Measurements from ENCODE around the gene TMEM150C. TPM values are rescaled to one million over a fixed set of nuclear protein-coding genes. Genes with fewer than 3 reads are reported as not detected.

The TMEM150C gene
- total RNA-seq, 1 donor from 2014 or later = not detected

DNA sequence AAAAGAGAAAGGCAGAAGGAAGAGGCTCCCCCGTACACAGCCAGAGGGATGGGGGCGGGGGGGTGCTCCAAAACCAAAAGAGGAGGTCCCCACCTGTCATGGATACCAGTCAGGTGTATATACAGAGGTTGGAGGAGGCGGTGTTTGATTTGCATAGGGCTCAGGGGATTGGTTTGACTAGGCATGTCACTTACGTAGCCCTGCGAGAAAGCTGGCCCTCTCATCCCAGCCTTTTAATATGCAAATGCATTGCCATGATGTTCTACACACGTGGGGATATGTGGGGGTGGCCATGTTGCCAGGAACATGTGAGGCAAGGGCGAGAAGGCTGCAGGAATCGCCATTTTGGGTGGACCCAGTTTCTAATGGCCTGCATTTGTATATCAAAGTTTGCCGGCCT lies 38.6 kb downstream of the TMEM150C start:
- no peaks in the 10 kb centered on the region for H3K36me3 Mint-ChIP-seq (ENCODE audit: low read depth)
- H3K4me3 Mint-ChIP-seq = no peak overlapping the region

DNA sequence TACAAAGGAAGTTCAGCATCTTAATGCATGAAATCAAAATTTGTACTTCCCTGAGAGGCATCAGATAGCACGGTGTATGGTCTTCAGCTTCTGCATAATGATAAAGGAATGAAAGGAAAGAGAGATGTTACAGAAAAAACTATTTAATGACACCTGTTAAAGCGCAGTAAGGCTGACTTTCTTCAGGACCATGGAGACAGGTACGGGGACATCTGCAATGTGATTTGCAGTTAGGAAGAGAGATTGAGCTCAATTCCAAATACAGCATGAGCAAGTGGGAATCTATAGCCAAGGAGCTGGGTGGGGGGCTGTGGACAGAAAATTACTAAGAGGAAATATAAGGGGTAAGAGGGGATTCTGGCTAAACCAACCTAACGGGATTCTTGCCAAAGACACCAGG lies 39.3 kb downstream of the TMEM150C start:
- Mint-ChIP-seq H3K9me3 (no peaks in the 10 kb centered on the region), H3K4me1 (ENCODE audit: low read depth) (no peaks in the 10 kb centered on the region), H3K4me3 (no peak overlapping the region), H3K36me3 (ENCODE audit: low read depth) (no peaks in the 10 kb centered on the region), H3K27me3 (ENCODE audit: insufficient read depth) (peaks cover 12% of the 10 kb centered on the region), H3K27ac (no peak overlapping the region)
- intact Hi-C loops (cut with micrococcal nuclease) = no loop called here
- DNase-seq (ENCODE audit: low spot score) = no peak

More for the DNA sequence above, 38.6 kb downstream of the TMEM150C start:
- no peak overlapping the region for H3K27ac Mint-ChIP-seq
- H3K9me3 Mint-ChIP-seq = no peaks in the 10 kb centered on the region
- DNase-seq (ENCODE audit: low spot score) = no peak
- intact Hi-C loops (cut with micrococcal nuclease) = no loop called here
- no peaks in the 10 kb centered on the region for H3K4me1 Mint-ChIP-seq (ENCODE audit: low read depth)
- H3K27me3 Mint-ChIP-seq (ENCODE audit: insufficient read depth) = peaks cover 8% of the 10 kb centered on the region

DNA sequence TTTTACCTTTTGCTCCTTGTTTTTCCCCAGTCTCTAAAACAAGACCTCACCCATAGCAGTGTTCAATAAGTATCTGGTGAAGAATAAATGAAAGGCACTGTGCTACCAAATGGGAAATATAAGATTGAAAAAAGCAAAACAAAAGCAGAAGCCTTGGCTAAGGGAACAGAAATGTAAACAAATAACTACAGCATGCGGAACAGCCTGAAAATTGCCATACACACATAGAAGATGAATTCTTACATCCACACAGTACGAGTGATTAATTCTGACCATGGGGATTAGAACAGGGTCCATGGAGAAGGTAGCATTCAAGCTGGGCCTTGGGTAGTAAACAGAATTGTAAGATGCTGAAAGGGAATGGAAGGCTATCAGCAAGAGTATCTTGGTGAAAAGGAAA lies 40.5 kb downstream of the TMEM150C start:
- Mint-ChIP-seq H3K9me3 (no peaks in the 10 kb centered on the region), H3K4me3 (no peak overlapping the region), H3K27ac (no peak overlapping the region), H3K36me3 (ENCODE audit: low read depth) (no peaks in the 10 kb centered on the region), H3K4me1 (ENCODE audit: low read depth) (no peaks in the 10 kb centered on the region), H3K27me3 (ENCODE audit: insufficient read depth) (peaks cover 12% of the 10 kb centered on the region)
- DNase-seq (ENCODE audit: low spot score) = no peak
- intact Hi-C loops (cut with micrococcal nuclease) = no loop called here

DNA sequence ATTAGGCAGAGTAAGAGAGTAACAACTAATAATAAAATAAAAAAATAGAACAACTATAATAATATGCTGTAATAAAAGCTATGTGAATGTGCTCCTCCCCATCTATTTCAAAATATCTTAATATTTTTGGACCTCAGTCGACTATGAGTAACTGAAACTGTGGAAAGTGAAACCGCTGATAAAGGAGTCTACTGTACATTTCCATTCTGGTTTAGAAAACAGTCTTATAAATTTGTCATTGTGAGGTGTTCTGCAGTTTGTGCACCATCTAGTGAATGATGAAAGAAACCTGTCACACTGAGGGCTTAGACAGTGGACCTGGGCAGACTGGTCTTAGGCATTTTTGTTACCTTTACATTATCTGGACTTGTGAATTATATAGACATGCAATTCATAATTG lies 42.0 kb downstream of the TMEM150C start:
- no peak overlapping the region for H3K27ac Mint-ChIP-seq
- intact Hi-C loops (cut with micrococcal nuclease) = no loop called here
- no peak overlapping the region for H3K4me3 Mint-ChIP-seq
- no peaks in the 10 kb centered on the region for H3K36me3 Mint-ChIP-seq (ENCODE audit: low read depth)
- no peaks in the 10 kb centered on the region for H3K4me1 Mint-ChIP-seq (ENCODE audit: low read depth)
- peaks cover 9% of the 10 kb centered on the region for H3K27me3 Mint-ChIP-seq (ENCODE audit: insufficient read depth)
- no peaks in the 10 kb centered on the region for H3K9me3 Mint-ChIP-seq
- DNase-seq (ENCODE audit: low spot score) = no peak

DNA sequence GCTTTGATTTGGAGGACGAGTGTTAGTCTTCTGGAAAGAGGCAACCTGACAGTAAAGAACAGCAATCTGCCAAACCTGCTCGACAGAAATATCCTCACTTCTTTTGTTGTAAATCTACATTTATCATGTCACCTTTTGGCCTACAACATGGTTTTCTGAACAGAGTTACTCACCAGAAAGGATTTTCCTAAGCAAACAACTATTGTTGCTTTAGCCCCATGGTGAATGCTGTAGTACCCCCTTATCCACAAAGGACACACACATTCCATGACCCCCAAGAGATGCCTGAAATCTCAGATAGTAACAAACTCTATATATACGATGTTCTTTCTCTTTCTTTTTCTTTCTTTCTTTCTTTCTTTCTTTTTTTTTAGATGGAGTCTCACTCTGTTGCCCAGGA lies 42.7 kb downstream of the TMEM150C start:
- DNase-seq (ENCODE audit: low spot score) = no peak
- H3K27ac Mint-ChIP-seq = no peak overlapping the region
- H3K27me3 Mint-ChIP-seq (ENCODE audit: insufficient read depth) = peaks cover 9% of the 10 kb centered on the region
- no peaks in the 10 kb centered on the region for H3K36me3 Mint-ChIP-seq (ENCODE audit: low read depth)
- H3K4me1 Mint-ChIP-seq (ENCODE audit: low read depth) = no peaks in the 10 kb centered on the region
- H3K4me3 Mint-ChIP-seq = no peak overlapping the region
- no peaks in the 10 kb centered on the region for H3K9me3 Mint-ChIP-seq
- intact Hi-C loops (cut with micrococcal nuclease) = no loop called here

DNA sequence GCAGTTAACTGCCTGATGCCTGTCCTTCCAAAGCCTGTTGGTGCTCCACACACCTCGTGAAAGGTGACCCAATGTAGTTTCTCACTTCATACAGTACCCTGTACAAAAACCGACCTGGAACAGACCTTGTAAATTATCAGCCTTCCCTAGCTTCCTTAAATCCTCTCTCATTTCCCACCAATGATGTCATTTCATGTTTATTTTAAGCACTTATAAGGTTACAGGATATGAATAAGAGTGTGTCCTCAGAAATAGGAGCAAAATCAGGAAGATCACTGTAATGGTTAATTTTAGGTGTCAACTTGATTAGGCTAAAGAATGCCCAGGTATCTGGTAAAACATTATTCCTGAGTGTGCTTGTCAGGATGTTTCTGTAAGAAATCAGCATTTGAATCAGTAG lies 44.7 kb downstream of the TMEM150C start:
- no peaks in the 10 kb centered on the region for H3K4me1 Mint-ChIP-seq (ENCODE audit: low read depth)
- H3K27ac Mint-ChIP-seq = no peak overlapping the region
- DNase-seq (ENCODE audit: low spot score) = no peak
- H3K9me3 Mint-ChIP-seq = no peaks in the 10 kb centered on the region
- peaks cover 11% of the 10 kb centered on the region for H3K27me3 Mint-ChIP-seq (ENCODE audit: insufficient read depth)
- no peak overlapping the region for H3K4me3 Mint-ChIP-seq
- no peaks in the 10 kb centered on the region for H3K36me3 Mint-ChIP-seq (ENCODE audit: low read depth)
- intact Hi-C loops (cut with micrococcal nuclease) = no loop called here

DNA sequence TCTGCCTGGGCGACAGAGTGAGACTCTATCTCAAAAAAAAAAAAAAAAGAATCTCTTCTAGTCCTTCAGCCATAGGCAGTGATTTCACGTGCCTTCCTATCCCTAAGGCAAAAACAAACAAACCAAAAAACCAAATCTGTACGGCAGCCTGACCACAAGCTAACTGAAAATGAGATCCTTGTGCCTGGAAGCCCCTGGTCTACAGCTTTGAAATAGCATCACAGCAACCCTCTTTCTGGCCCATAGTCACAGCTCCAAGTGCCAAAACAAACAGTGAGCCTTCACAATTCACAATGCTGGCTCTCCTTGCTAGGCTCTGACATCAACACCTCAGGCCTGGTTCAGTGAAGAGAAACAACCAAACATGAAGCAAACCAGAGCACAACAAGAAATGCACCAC lies 46.1 kb downstream of the TMEM150C start:
- intact Hi-C loops (cut with micrococcal nuclease) = no loop called here
- Mint-ChIP-seq H3K4me1 (ENCODE audit: low read depth) (no peaks in the 10 kb centered on the region), H3K9me3 (no peaks in the 10 kb centered on the region), H3K36me3 (ENCODE audit: low read depth) (no peaks in the 10 kb centered on the region), H3K4me3 (no peak overlapping the region), H3K27me3 (ENCODE audit: insufficient read depth) (peaks cover 6% of the 10 kb centered on the region), H3K27ac (no peak overlapping the region)
- DNase-seq (ENCODE audit: low spot score) = no peak

DNA sequence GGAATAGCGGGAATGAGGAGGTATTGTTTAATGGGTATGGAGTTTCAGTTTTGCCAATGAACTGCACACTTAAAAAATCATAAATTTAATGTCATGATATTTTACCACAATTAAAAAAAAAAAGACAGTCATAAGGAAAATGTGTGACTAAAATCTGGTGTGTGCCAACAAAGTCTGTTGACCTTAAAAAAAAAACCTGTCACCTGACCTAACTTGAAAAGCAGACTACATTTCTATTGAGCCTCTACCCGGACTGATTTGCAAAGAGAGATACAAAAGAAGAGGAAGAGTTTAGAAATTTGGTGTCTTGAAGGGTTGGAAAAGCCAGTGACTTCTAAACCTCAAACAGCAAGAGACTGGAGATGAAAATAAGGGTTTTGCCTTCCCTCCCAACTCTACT lies 48.4 kb downstream of the TMEM150C start:
- H3K27ac Mint-ChIP-seq = no peak overlapping the region
- no peaks in the 10 kb centered on the region for H3K4me1 Mint-ChIP-seq (ENCODE audit: low read depth)
- no peaks in the 10 kb centered on the region for H3K9me3 Mint-ChIP-seq
- intact Hi-C loops (cut with micrococcal nuclease) = no loop called here
- no peaks in the 10 kb centered on the region for H3K36me3 Mint-ChIP-seq (ENCODE audit: low read depth)
- DNase-seq (ENCODE audit: low spot score) = no peak
- no peak overlapping the region for H3K4me3 Mint-ChIP-seq
- H3K27me3 Mint-ChIP-seq (ENCODE audit: insufficient read depth) = peaks cover 6% of the 10 kb centered on the region

DNA sequence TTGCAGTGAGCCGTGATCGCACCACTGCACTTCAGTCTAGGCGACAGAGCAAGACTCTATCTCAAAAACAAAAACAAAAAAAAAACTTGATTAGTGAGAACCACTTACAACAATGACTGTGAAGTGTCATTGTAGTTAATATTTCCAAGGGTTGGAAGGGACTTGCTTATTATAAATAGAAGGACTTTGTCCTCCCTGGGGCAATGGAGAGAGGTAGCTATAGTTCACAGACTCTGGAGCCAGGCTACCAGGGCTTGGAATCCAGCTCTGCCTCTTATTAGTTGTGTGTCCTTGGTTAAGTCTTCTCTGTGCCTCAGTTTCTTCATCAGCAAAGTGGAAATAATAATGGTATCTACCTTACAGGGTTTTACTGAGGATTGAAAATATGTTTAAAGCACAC lies 51.6 kb downstream of the TMEM150C start:
- no peaks in the 10 kb centered on the region for H3K9me3 Mint-ChIP-seq
- no peak overlapping the region for H3K27ac Mint-ChIP-seq
- H3K4me1 Mint-ChIP-seq (ENCODE audit: low read depth) = no peaks in the 10 kb centered on the region
- DNase-seq (ENCODE audit: low spot score) = no peak
- H3K4me3 Mint-ChIP-seq = no peak overlapping the region
- intact Hi-C loops (cut with micrococcal nuclease) = no loop called here
- H3K27me3 Mint-ChIP-seq (ENCODE audit: insufficient read depth) = peaks cover 7% of the 10 kb centered on the region
- no peaks in the 10 kb centered on the region for H3K36me3 Mint-ChIP-seq (ENCODE audit: low read depth)

DNA sequence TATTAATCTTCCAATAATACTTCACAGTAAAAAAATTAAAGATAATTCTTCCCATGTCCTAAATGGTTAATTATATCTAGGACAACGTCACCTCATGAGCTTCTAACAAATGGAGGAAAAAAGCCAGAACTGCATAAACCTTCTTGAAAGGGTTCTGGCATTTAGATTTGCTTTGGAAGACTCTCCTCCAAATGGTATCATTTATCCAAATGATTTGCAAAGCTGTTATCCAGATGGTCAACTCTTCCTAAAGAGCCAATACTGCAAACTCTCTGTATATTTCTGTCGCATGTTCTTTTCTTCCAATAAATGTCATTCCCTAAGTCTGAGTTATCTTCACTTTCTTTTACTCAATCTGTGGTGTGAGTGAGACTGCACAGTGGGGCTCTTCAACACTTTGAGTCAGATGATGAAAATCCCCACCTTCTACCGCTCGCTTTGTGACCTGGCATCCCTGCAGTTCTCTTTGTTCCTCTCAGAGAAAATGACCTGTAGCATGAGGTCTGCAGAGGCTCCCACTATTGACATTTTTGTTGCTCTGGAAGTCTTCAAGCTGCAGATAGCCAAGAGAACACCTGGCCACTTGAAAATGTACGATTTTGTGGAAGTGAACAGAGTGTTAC lies 52.9 kb downstream of the TMEM150C start:
- Mint-ChIP-seq H3K9me3 (no peaks in the 10 kb centered on the region), H3K4me1 (ENCODE audit: low read depth) (no peaks in the 10 kb centered on the region), H3K4me3 (no peak overlapping the region), H3K27me3 (ENCODE audit: insufficient read depth) (peaks cover 7% of the 10 kb centered on the region), H3K27ac (no peak overlapping the region), H3K36me3 (ENCODE audit: low read depth) (no peaks in the 10 kb centered on the region)
- no peak for DNase-seq (ENCODE audit: low spot score)
- intact Hi-C loops (cut with micrococcal nuclease) = no loop called here

DNA sequence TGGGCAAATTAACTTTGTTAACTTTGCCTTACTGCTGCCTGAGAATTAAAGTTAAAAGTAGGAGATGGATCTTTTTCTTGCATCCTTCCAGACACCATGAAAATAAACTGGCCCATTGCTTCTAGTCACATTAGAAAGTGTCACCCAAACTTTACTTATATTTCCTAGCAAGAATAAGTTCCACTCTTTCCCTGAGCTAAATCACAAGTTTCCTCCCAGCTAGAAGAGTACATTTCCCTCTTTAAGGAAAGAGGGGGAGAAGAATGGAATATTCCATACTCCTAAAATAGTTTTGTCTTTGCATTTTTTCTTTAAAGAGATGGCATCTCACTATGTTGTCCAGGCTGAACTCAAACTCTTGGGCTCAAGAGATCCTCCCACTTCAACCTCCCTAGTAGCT lies 53.8 kb downstream of the TMEM150C start:
- Mint-ChIP-seq H3K9me3 (no peaks in the 10 kb centered on the region), H3K36me3 (ENCODE audit: low read depth) (no peaks in the 10 kb centered on the region), H3K27ac (no peak overlapping the region), H3K4me1 (ENCODE audit: low read depth) (no peaks in the 10 kb centered on the region), H3K27me3 (ENCODE audit: insufficient read depth) (peaks cover 7% of the 10 kb centered on the region), H3K4me3 (no peak overlapping the region)
- no peak for DNase-seq (ENCODE audit: low spot score)
- intact Hi-C loops (cut with micrococcal nuclease) = no loop called here

DNA sequence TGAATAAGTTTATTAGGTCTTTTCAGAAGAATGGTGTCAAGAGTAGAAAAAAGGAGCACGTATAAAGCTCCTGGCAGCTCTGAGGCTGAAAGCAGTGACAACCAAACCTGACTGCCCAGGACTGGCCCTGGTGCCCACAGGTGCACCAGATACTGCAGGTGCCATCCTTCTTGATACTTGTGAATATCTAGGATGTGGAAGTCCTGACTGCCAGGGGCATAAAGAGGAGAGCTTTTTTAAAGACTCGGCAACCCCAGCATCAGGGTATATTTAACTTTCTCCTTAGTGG lies 60.7 kb downstream of the TMEM150C start:
- Mint-ChIP-seq H3K36me3 (ENCODE audit: low read depth) (no peaks in the 10 kb centered on the region), H3K27ac (no peak overlapping the region), H3K4me3 (no peak overlapping the region), H3K9me3 (no peaks in the 10 kb centered on the region), H3K4me1 (ENCODE audit: low read depth) (no peaks in the 10 kb centered on the region), H3K27me3 (ENCODE audit: insufficient read depth) (peaks cover 5% of the 10 kb centered on the region)
- intact Hi-C loops (cut with micrococcal nuclease) = no loop called here
- DNase-seq (ENCODE audit: low spot score) = no peak

DNA sequence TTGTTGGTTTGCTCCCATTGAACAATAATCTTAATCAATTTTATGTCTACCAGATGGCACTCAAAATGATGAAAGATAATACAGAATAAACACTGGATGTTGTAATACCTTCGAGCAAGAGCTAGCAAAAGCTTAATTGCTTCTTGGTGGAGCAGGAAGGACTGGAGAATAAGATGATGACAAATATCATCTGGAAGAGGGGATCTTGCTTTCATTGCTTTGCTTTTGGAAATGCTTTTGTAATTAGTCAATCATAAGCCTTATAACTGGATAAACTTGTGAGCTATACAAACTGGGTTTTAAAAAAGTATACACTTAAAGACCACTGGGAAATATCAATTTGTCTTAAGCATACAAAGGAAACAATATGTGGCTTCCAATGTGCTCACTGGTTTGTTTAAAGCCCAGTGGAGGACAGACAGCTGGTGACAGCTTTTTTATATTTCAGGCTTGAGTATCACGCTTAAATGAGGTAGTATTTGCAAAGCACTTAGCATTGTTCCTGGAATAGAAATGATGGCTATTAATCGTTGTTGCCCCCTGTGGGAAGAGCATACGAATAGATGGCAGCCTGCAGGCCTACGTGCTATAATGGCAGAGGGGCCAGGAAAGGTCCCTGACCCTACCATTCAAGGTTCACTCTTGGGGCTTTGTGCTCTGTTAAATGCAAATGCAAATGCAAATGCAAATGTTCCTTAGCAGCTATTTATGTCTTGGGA lies 61.2 kb downstream of the TMEM150C start:
- Mint-ChIP-seq H3K4me1 (ENCODE audit: low read depth) (no peaks in the 10 kb centered on the region), H3K27me3 (ENCODE audit: insufficient read depth) (peaks cover under 1% of the 10 kb centered on the region), H3K36me3 (ENCODE audit: low read depth) (no peaks in the 10 kb centered on the region), H3K9me3 (no peaks in the 10 kb centered on the region), H3K4me3 (no peak overlapping the region), H3K27ac (no peak overlapping the region)
- DNase-seq (ENCODE audit: low spot score) = no peak
- intact Hi-C loops (cut with micrococcal nuclease) = no loop called here
